HG02970 (cell line): ENCODE measurements around the gene CNIH3.

Experiments
- ATAC-seq: cut with Tn5 transposase; IDR thresholded peaks from one replicate; pipeline ENCODE4 v1.9.1; 2021; ENCODE audit warnings: mild to moderate bottlenecking, moderate library complexity, moderate number of reproducible peaks; ENCODE audit not compliant: unreplicated experiment, low FRiP score

The CNIH3 gene

GRCh38 chr1:224766266-224766665 lies 150.1 kb downstream of the CNIH3 start:
- no peak for ATAC-seq

- ATAC-seq: no peak
Observed at GRCh38 chr1:224767031-224767430, 150.9 kb downstream of the CNIH3 start.

GRCh38 chr1:224767676-224768075 lies 151.6 kb downstream of the CNIH3 start:
- no peak for ATAC-seq

GRCh38 chr1:224768971-224769370 lies 152.9 kb downstream of the CNIH3 start:
- ATAC-seq: no peak

- ATAC-seq: no peak
Observed at GRCh38 chr1:224769452-224770335, 153.6 kb downstream of the CNIH3 start.

GRCh38 chr1:224770336-224770693 lies 154.2 kb downstream of the CNIH3 start:
- no peak for ATAC-seq

- ATAC-seq: no peak
Observed at GRCh38 chr1:224773646-224774045, 157.5 kb downstream of the CNIH3 start.

- ATAC-seq: no peak
Observed at GRCh38 chr1:224774378-224774777, 158.3 kb downstream of the CNIH3 start.

- no peak for ATAC-seq
Observed at GRCh38 chr1:224777180-224777579, 161.1 kb downstream of the CNIH3 start.

- ATAC-seq: no peak
Observed at GRCh38 chr1:224779536-224779935, 163.4 kb downstream of the CNIH3 start.

- no peak for ATAC-seq
Observed at GRCh38 chr1:224780736-224781135, 164.6 kb downstream of the CNIH3 start.

- ATAC-seq: no peak
Observed at GRCh38 chr1:224781800-224782199, 165.7 kb downstream of the CNIH3 start.

GRCh38 chr1:224782281-224783000 lies 166.3 kb downstream of the CNIH3 start:
- ATAC-seq: no peak

GRCh38 chr1:224783006-224783651 lies 167.0 kb downstream of the CNIH3 start:
- ATAC-seq: no peak

GRCh38 chr1:224784265-224785039 lies 168.3 kb downstream of the CNIH3 start:
- no peak for ATAC-seq

GRCh38 chr1:224785040-224785328 lies 168.9 kb downstream of the CNIH3 start:
- ATAC-seq: no peak

GRCh38 chr1:224785622-224786021 lies 169.5 kb downstream of the CNIH3 start:
- no peak for ATAC-seq

- ATAC-seq: no peak
Observed at GRCh38 chr1:224786533-224787250, 170.6 kb downstream of the CNIH3 start.

GRCh38 chr1:224789311-224789710 lies 173.2 kb downstream of the CNIH3 start:
- ATAC-seq: no peak
